HG03196 (cell line): ENCODE results near the gene DUSP15.

Source experiments
- ATAC-seq: cut with Tn5 transposase; IDR thresholded peaks from one replicate; pipeline ENCODE4 v1.9.1; 2021; ENCODE audit not compliant: unreplicated experiment

DUSP15 gene

DNA sequence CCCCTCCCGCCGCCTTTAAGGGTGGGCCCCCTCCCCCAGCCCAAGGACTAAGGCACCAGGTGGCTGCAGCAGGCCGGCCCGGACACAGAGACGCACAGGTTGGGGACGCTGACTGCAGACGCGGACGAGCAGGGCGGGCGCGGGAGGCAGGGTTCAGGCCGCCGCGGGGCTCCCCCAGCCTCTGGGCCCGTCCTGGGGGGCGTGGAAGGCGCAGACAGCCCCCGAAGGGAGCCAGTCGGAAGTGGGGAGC, 9.3 kb downstream of the DUSP15 start:
- no peak for ATAC-seq

DNA sequence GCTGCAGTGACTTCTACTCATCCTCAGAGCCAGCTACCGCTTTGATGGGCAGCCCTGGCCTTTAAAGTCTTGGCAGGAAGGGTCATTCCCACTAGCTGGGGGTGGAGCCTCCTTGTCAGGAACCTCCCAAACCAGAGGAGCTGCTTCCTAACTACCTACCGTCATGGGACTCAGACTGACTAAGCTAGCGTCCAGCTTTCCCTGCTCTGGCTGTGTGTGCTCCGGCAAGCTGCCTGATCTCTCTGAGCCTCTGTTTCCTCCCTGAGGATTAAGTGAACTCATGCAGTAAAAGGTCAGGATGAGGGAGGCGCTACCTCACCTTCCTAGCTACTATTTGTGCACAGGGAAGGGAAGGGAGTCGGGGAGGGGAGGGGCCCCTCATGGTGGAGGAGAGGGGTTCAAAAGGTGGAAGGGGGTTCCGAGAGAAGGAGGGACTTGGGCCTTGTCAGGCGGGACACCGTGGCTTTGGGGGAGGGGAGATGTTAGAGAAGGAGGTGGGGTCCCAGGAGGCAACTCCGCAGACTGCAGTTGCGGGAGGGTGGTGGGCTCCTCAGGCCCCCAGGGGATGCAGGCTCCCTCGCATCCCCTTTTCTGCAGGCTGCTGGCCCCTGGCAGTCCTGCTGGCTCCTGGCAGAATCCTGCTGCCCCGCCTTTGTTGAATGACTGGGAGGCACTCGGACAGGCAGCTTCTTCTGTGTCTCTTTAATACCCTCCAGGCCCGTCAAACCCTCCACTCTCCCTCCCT, 9.8 kb downstream of the DUSP15 start:
- ATAC-seq = no peak

DNA sequence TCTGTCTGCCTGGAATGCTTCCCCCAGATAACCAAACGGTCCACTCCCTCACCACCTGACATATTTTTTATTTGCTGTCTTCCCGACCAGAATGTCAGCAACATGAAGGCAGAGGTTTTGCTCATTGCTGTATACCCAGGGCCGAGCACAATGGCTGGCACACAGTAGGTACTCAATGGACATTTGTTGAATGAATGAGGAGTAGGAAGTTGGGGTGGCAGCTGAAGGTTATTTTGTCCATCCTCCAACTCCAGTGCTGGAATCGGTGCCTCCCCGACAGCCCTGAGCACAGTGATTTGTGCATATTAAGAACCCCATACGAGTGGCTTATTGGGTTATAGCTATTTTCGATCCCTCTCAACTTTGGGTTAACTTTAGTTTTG, 10.3 kb downstream of the DUSP15 start:
- ATAC-seq = no peak

DNA sequence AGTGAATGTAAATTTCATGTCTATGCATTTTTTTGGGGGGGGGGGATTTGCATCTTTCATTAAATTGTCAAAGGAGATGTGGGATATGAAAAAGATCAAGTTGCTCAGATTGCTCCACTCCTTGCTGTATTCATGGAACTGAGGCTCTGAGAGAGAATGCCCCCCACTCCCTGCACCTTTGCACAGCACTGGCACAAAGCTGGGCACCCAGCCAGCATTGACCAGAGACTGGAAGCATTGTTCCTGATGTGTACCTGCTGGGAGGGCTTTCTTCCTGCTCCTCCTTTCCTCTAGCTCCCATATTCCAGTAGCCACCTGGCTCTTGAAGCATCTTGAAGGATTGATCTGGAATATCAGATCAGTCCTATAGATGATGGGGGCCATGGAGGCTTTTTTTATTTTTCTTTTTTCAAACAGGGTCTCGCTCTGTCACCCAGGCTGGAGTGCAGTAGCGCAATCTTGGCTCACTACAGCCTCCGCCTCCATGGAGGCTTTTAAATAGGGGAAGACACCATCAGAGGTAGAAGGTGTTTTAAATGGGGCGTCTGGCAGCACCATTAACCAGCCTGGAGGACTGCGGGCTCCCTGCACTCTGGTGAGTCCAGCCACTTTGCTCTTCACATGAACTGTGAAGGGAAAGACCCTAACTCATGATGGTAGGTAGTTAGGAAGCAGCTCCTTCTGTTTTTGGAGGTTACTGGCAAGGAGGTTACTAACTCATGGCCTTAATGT, 10.9 kb downstream of the DUSP15 start:
- ATAC-seq = no peak

DNA sequence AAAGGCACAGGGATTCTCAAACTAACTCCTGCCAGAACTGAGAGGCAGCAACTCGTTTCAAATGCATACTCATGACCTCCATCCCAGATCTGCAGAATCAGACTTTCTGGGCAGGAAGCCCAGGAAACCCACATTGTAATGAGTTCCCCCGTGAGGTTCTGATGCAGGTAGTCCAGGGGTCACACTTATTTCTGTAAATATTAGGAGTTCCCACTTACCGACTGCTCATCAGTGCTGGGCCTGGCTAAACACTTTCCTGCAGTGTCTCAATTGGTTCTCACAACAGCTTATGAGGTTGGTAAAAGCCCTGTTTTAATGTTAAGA, 11.6 kb downstream of the DUSP15 start:
- no peak for ATAC-seq

DNA sequence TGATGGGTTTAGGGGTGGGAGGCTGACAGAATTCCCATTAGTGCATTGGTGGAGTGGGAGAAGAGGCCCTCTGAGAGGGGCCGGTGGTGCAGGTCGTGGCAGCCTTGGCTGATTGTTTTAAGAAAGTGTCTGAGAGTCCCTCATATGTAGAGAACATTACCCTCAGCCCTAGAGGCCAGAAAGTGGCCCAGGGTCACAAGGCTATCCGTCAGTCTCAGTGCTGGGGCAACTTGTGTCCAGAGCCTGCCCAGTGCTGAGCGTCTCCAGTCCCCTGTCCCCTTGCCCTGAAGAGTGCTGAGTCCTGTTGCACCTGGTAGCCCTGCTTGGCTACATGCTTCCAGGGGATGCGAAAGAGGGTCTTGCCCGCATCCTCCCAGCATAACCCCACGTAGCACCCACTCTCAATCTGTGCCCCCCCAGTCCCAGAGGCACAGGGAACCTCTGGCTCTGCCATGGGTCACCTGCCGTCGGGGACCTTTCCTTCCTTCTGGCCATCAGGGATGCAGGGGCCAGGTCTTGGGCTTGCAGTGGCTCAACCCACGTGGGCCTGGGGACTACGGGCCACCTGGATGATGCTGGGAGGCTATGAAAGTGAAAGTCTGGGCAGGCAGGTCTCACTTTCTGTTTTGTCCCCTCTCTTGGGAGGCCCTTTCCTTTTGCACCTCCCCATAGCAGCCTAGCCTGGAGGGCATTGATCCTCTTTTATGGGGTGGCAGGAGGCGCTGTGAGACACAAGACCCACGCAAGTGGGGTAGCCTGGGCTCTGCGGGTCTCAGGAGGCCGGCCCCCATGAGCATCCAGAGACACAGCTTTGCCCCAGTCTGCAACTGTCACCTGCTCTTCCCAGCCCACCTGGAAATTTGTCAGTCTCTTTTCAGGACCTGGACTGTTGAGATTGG, 12.2 kb downstream of the DUSP15 start:
- ATAC-seq = no peak

DNA sequence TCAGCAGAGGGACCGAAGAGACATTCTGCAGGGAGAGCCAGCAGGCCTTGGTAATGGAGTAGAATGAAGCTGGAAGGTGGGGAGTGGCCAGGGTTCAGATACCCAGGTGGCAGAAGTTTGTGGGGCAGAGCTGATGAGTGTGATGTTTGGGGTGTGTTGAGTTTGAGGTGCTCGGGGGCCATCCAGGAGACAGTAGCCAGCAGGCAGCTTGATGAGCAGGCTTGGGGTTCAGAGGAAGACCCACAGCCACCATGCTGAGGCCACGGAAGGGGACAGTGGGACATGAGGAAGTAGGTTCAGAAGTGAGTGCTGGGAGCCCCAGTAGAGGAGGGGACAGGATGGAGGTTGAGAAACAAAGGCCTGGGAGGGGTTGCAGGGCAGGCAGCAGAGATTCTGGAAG, 13.8 kb downstream of the DUSP15 start:
- no peak for ATAC-seq

DNA sequence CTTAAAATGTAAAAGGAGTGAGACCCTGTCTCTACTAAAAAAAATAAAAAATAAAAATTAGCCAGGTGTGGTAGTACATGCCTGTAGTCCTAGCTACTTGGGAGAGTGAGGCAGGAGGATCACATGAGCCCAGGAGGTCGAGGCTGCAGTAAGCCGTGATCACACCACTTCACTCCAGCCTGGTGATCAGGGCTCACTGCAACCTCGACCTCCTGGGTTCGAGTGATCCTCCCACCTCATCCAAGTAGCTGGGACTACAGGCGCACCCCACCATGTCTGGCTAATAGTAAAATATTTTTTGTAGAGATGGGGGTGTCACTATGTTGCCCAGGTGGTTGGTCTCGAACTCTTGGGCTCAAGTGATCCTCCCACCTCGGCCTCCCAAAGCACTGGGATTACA, 16.8 kb downstream of the DUSP15 start:
- no peak for ATAC-seq

DNA sequence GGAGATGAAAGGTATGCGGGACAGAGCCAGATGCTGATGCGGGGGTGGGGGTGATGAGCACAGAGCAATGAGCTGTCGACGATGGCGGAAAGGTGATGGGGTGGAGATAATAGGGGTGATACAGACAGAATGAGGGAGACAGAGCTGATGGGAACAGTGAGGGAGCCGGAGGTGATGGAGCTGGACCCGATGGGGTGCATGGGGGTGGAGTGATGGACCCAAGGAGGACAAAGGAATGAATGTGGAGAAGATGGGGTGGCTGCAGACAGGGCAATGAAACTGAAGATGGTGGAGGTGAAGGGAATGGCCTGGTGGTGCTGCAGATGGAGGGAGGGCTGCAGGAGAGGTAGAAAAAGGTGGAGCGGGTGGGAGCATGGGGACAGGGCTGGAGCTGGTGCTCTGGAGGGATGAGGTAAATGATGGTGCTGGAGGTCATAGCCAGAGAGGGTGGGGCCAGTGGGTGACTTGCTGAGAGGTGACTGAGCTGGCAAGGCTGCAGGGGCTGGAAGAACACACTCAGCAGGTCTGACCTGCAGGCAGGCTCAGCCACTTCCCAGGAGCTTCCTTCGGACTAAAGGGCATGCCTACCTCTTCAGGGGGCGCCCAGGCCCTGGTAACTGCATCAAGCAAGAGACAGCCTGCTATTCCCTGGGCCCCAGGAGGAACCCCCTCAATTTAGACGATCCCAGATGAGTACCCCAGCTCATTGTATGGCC, 18.9 kb downstream of the DUSP15 start:
- no peak for ATAC-seq

DNA sequence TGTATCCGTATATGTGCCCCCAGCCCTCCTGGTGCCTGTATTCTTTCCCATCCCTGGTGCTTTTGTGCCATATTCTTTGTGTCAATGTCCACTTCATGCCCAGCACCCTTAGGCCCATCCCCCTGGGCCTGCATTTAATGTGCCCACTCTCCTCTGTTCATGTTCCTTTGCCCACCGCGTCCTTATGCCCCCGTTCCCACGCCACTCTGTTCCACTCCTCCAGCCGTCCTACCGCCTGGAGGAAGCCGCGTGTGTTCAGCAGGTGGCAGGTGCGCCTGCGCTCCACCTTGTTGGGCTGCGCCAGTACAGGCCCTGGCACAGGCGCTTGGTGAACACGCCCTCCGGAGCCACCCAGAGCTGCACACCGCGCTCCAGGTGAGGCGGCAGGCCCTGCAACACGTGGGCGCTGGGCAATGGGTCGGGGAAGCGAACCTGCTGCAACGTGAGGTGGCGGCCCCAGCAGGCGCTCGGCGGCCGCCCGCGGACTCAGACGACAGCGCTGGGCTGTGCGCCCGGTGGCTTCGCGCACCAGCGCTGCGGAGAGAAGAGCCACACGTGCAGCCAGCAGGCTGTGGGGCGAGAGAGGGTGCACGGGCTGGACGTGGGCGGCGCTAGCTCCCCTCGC, 20.9 kb downstream of the DUSP15 start:
- no peak for ATAC-seq

DNA sequence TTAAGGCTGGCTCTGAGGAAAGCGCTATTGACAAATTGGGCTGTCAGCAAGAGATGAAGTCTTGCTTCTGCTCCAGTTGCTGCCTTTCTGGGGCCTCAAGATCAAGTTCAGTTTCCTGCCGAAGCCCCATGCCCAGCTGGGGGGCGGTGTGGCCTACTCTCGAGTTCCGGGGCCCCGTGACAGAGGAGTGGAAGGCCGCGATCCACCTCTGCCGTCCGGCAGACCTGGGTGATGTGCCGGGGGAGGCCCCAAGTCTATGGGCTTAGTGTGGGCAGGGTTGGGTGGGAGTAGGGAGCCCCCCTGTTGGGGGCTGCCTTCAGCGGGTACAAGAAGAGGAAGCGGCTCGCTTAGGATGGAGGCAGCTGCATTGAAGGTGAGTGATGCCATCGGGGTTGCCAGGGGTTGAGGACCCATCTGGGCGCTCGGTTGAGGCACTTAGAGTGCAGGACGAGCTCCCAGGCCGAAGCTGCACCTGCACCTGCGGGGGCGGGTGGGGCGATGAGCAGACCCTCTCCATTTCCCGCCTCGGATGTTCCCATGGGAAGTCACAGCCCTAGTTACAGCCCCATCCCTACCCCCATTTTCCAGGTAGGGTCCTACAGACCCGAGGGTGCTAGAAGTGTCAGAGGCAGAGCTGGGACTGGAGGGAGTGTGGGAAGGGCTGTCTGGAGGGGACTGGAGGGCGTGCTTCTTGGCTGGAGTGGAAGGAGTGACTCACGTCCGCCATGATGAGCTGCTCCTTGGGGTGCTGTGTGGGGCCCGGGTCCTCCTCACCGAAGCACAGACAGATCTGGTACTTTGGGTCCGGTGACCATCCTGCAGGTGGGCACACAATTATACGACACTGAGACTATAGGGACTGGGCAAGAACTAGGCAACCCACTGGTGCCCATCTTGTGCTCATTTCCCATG, 22.0 kb downstream of the DUSP15 start:
- ATAC-seq = no peak

DNA sequence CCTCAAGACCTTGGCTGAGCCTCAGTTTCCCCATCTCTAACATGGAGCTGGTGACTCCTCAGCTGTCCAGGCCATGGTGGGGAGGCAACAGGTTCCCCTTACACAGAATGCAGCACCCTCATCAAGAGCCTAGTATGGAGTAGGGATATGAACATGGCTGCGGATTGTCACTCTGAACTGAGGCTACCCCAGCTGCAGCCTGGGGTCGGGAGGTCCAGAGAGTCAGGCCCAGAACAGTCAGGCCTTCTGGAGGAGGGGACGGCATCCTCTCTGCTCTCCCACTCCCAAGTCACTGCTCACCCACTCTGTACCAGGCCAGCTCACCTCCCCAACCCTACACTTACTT, 23.6 kb downstream of the DUSP15 start:
- no peak for ATAC-seq

DNA sequence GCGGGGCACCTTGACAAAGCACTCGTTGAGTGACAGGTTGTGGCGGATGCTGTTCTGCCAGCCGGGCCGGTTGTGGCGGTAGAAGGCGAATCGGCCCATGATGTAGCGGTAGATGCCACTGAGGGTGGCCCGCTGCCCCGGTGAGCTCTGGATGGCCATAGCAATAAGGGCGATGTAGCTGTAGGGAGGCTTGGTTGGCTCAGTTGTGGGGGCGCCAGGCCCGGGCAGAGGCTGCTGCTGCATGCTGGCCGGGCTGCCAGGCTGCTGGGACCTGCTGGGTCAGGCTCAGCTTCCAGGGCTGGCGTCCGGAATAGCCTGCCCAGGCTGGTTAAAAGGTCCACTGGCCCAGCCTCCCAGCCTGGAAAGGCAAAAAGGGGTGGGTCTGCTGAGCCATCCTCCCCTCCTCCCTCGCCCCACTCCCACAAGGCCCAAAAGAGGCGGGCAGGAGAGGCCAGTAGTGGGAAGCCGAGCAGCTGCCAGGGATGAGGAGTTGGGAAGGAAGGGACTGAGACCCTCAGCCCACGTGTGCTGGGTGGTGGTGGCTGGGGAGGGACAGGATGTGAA, 24.9 kb downstream of the DUSP15 start, which contains the start of gene FOXS1:
Gene FOXS1 (minus strand): TSS at position 305 of the 564 bp plus-strand sequence. CDS start 62 bp downstream, at position 243.
- no peak for ATAC-seq

DNA sequence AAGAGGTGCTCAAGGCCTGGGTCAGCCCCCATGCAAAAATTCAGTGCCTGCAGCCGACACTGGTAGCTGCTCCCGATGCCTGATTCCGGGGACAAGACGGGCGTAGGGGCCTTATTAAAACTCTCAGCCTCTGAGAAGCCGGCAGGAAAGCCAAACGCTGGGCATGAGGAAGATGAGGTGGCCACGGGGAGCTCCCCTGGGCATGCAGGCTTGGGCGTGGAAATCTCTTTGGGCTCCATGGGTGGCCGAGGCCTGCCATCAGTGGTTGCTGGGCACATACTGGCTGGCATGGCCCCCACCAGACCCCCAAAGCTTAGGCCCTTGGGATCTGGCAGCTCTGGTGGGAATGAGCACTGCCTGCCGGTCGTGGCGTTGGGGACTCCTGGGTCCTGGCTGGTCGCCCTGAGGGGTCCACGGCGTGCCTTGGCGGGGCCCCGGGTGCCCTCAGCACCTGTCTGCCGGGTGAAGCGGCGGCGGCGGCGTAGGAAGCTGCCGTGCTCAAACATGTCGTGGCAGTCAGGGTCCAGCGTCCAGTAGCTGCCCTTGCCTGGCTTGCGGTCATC, 25.5 kb downstream of the DUSP15 start:
- ATAC-seq = no peak

DNA sequence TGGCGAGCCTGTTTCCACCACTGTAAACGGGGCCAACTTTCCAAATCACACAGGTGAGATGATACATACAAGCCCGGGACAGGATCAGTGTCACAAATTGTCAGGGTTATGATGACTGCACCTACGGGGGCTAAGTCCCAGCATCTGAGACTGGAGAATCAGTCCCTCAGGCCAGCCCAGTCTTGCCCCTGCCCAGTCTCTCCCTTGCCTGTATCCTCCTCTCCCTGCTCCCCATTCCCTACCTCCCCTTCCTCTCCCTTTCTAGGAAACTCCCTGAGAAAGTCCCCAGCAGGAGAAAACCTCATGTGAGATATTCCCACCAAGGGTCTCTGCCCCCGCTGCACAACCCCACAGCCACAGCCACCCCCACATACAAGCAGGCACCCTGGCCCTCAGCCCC, 26.4 kb downstream of the DUSP15 start:
- ATAC-seq = no peak

DNA sequence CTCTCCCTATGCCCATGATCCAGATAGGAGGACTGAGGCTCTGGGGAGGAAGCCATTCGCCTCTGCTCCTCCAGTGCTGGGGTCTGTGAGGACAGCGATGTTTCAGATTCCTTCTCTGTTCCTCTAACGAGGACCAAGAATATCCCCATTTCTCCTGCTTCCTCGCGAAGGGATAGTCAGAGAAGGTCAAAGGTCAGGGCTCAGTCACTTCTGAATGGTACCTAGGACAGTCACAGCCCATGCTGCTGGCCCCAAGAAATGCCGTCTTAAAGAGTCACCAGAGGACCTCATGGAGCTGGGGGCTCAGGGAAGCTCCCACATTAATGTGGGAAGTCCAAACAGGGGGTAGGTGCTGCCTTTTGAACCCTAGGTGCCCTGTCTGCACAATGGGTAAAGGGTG, 27.0 kb downstream of the DUSP15 start:
- ATAC-seq = no peak

DNA sequence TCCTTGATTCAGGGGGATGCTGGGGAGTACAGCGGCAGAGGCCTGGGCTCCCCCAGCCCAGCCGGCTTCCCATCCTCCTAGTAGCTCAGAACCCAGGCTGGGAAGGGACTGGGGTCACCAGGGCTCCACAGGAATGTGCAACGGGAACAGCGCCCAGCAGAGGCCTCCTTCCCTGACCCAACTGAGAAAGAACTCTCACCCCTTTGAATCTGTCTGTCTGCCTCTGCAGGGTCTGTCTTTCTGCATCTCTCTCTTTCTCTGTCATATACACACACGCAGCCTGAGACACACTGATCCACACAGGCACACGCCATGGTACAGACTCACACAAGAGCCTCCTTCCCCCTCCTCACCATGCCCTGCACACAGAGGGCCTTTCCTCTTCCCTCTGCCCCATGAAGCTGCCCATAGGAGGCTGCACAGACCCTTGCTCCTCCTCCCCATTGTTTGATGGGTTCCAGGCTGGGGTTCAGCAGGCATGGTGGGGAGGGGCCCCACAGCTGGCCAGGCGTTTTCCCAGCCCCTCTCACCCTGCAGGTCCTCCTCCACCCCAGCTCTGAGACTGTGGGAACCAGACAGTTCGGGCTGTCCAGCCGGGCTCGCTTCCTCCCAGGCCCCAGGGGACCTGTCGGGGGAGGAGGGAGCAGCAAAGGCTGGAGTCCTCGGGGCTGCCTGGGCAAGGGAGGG, 27.7 kb downstream of the DUSP15 start:
- no peak for ATAC-seq

DNA sequence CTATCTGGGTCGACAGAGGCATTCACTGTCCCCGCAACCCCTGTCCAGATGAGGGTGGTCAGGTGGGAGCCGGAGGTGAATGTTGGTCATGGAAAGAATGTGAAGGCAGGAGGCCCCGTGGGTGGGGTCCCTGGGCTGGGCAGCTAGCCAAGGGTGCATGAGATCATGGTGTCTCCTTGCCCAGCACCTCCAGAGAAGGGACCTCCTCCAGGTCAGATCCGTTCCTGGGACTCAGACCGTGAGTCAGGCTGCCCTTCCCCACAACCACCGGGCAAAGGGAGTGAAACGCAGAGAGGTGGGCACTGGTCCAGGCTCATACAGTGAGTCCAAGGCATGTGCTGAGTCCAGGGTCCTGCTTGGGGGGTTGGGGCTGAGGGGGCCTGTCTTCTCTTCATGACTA, 28.4 kb downstream of the DUSP15 start:
- no peak for ATAC-seq
